Mesendoderm (in vitro differentiated cells): ENCODE measurements around the gene SRGAP3.

Experiments
- DNase-seq: peaks from one replicate; pipeline ENCODE4 v3.0.0; 2013
- H2AK5ac ChIP-seq: 2 replicates; pipeline ENCODE4 v1.6.1; 2013; ENCODE audit warnings: low read length, inconsistent platforms
- H2BK120ac ChIP-seq: 2 replicates; pipeline ENCODE4 v1.6.1; 2013; ENCODE audit warnings: low read depth, mild to moderate bottlenecking, low read length, moderate library complexity, mixed read lengths
- H2BK15ac ChIP-seq: replicated peaks from 2 replicates; pipeline ENCODE4 v1.6.1; 2013; ENCODE audit warnings: low read depth, mild to moderate bottlenecking, moderate library complexity
- H2BK5ac ChIP-seq: 2 replicates; pipeline ENCODE4 v1.6.1; 2013; ENCODE audit warnings: low read length, inconsistent platforms
- H3K18ac ChIP-seq: 2 replicates; pipeline ENCODE4 v1.6.1; 2013; ENCODE audit warnings: mild to moderate bottlenecking, low read length, mixed read lengths
- H3K23ac ChIP-seq: one replicate; pipeline ENCODE4 v1.6.1; 2013; ENCODE audit warnings: low read length
- H3K27ac ChIP-seq: 2 replicates; pipeline ENCODE4 v1.5.1; 2013; ENCODE audit warnings: low read depth, mild to moderate bottlenecking, inconsistent platforms, low read length, moderate library complexity
- H3K27me3 ChIP-seq: 2 replicates; pipeline ENCODE4 v1.6.1; 2013; ENCODE audit warnings: low read length, control low read depth, mild to moderate bottlenecking, inconsistent platforms; ENCODE audit not compliant: insufficient read depth, poor library complexity
- H3K36me3 ChIP-seq: 2 replicates; pipeline ENCODE4 v1.6.1; 2013; ENCODE audit warnings: low read length, inconsistent platforms; ENCODE audit not compliant: control insufficient read depth, insufficient read depth
- H3K4ac ChIP-seq: one replicate; pipeline ENCODE4 v1.6.1; 2013; ENCODE audit warnings: low read depth, mild to moderate bottlenecking, low read length, moderate library complexity
- H3K4me1 ChIP-seq: 2 replicates; pipeline ENCODE4 v1.6.1; 2013; ENCODE audit warnings: low read depth, low read length, inconsistent platforms; ENCODE audit not compliant: control insufficient read depth
- H3K4me2 ChIP-seq: 2 replicates; pipeline ENCODE4 v1.6.1; 2013; ENCODE audit warnings: low read length
- H3K4me3 ChIP-seq: 2 replicates; pipeline ENCODE4 v1.5.1; 2013; ENCODE audit warnings: mild to moderate bottlenecking, low read length
- H3K56ac ChIP-seq: one replicate; pipeline ENCODE4 v1.6.1; 2013; ENCODE audit warnings: low read length
- H3K79me1 ChIP-seq: 2 replicates; pipeline ENCODE4 v1.6.1; 2013; ENCODE audit warnings: low read length, inconsistent platforms
- H3K79me2 ChIP-seq: 2 replicates; pipeline ENCODE4 v1.6.1; 2013; ENCODE audit warnings: mild to moderate bottlenecking, low read length; ENCODE audit not compliant: control insufficient read depth, insufficient read depth
- H3K9ac ChIP-seq: 2 replicates; pipeline ENCODE4 v1.6.1; 2013; ENCODE audit warnings: low read length, inconsistent platforms
- H4K5ac ChIP-seq: one replicate; pipeline ENCODE4 v1.6.1; 2013; ENCODE audit warnings: low read length
- H4K8ac ChIP-seq: one replicate; pipeline ENCODE4 v1.6.1; 2013; ENCODE audit warnings: low read depth, mild to moderate bottlenecking, control low read depth, low read length, moderate library complexity
- WGBS: extraction: QIAGEN DNeasy Blood & Tissue Kit; methylation state at CpG from one replicate; pipeline ENCODE4 v1.1.7; 2013; ENCODE audit warnings: low lambda C conversion rate, missing lambda C conversion rate; ENCODE audit not compliant: insufficient coverage; ENCODE audit errors: extremely low coverage; 5-methylcytosine and 5-hydroxymethylcytosine counted together

Gene SRGAP3

GRCh38 chr3:9135526-9135925 is 113.9 kb downstream of the SRGAP3 start:
- Histone ChIP-seq H3K79me2 (no peaks in the 10 kb centered on the region), H2AK5ac (no peak overlapping the region), H2BK5ac (no peak overlapping the region), H4K8ac (no peak overlapping the region), H3K27ac (no peak overlapping the region), H3K4me1 (no peaks in the 10 kb centered on the region), H3K4me2 (peak overlapping the region; percentile 26), H3K4me3 (no peak overlapping the region), H3K27me3 (no peaks in the 10 kb centered on the region), H3K36me3 (no peaks in the 10 kb centered on the region), H2BK120ac (no peak overlapping the region), H3K4ac (no peak overlapping the region), H3K18ac (no peak overlapping the region), H3K23ac (no peak overlapping the region), H3K56ac (no peak overlapping the region), H3K79me1 (no peaks in the 10 kb centered on the region), H4K5ac (no peak overlapping the region), H3K9ac (no peak overlapping the region), H2BK15ac (no peak overlapping the region)
- no peak for DNase-seq
- WGBS, result no CpG with 5 or more reads among the region's 6 CpGs

DNA sequence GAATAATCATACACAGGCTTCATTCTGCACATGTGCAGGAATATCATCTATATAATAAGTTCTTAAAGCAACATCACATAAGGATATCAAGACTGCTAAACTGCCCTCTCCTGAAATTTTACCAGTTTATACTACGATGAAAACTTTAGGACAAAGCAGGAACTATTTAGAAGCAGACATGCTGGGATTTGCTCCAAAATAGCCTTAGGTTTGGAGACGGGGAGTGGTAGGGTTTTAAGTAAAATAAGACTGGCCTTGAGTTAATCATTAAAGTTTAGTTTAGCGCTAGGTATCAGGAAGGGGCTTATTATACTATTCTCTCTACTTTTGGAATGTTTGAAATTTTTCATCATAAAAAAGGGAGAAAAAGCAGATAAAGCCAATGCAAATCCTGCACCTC is 115.8 kb downstream of the SRGAP3 start:
- Histone ChIP-seq H2BK120ac (no peak overlapping the region), H3K79me1 (no peaks in the 10 kb centered on the region), H2AK5ac (no peak overlapping the region), H3K4me3 (no peak overlapping the region), H3K79me2 (no peaks in the 10 kb centered on the region), H3K36me3 (no peaks in the 10 kb centered on the region), H3K4me1 (no peaks in the 10 kb centered on the region), H3K4me2 (no peak overlapping the region), H4K8ac (no peak overlapping the region), H2BK5ac (no peak overlapping the region), H3K9ac (no peak overlapping the region), H3K23ac (no peak overlapping the region), H2BK15ac (no peak overlapping the region), H3K18ac (no peak overlapping the region), H3K27ac (no peak overlapping the region), H3K4ac (no peak overlapping the region), H3K56ac (no peak overlapping the region), H4K5ac (no peak overlapping the region), H3K27me3 (no peaks in the 10 kb centered on the region)
- no CpG with 5 or more reads among the region's 3 CpGs for WGBS
- no peak for DNase-seq

- H3K9ac ChIP-seq, result no peak overlapping the region
- no peak overlapping the region for H3K23ac ChIP-seq
- no peak overlapping the region for H2BK15ac ChIP-seq
- no peak overlapping the region for H4K8ac ChIP-seq
- no peaks in the 10 kb centered on the region for H3K27me3 ChIP-seq
- no peaks in the 10 kb centered on the region for H3K36me3 ChIP-seq
- no peak overlapping the region for H4K5ac ChIP-seq
- no peak overlapping the region for H3K4ac ChIP-seq
- H3K4me1 ChIP-seq, result no peaks in the 10 kb centered on the region
- H3K79me1 ChIP-seq, result no peaks in the 10 kb centered on the region
- no peak overlapping the region for H3K18ac ChIP-seq
- DNase-seq, result no peak
- no peak overlapping the region for H3K4me2 ChIP-seq
- no peak overlapping the region for H2BK5ac ChIP-seq
- WGBS, result no CpG with 5 or more reads among the region's 8 CpGs
- H3K4me3 ChIP-seq, result no peak overlapping the region
- H3K56ac ChIP-seq, result no peak overlapping the region
- H3K79me2 ChIP-seq, result no peaks in the 10 kb centered on the region
- no peak overlapping the region for H2BK120ac ChIP-seq
- H3K27ac ChIP-seq, result no peak overlapping the region
- no peak overlapping the region for H2AK5ac ChIP-seq
Measured at GRCh38 chr3:9130345-9131305, 118.8 kb downstream of the SRGAP3 start.

- Histone ChIP-seq H3K27ac (no peak overlapping the region), H2AK5ac (no peak overlapping the region), H4K5ac (no peak overlapping the region), H3K36me3 (no peaks in the 10 kb centered on the region), H3K4ac (no peak overlapping the region), H3K9ac (no peak overlapping the region), H3K79me1 (no peaks in the 10 kb centered on the region), H4K8ac (no peak overlapping the region), H3K18ac (no peak overlapping the region), H2BK5ac (no peak overlapping the region), H3K4me1 (no peaks in the 10 kb centered on the region), H3K79me2 (no peaks in the 10 kb centered on the region), H3K27me3 (no peaks in the 10 kb centered on the region), H2BK120ac (no peak overlapping the region), H3K4me2 (no peak overlapping the region), H3K56ac (no peak overlapping the region), H2BK15ac (no peak overlapping the region), H3K4me3 (no peak overlapping the region), H3K23ac (no peak overlapping the region)
- no peak for DNase-seq
- WGBS, result no CpG with 5 or more reads among the region's 2 CpGs
Measured at GRCh38 chr3:9129365-9129764, 120.1 kb downstream of the SRGAP3 start.

DNA sequence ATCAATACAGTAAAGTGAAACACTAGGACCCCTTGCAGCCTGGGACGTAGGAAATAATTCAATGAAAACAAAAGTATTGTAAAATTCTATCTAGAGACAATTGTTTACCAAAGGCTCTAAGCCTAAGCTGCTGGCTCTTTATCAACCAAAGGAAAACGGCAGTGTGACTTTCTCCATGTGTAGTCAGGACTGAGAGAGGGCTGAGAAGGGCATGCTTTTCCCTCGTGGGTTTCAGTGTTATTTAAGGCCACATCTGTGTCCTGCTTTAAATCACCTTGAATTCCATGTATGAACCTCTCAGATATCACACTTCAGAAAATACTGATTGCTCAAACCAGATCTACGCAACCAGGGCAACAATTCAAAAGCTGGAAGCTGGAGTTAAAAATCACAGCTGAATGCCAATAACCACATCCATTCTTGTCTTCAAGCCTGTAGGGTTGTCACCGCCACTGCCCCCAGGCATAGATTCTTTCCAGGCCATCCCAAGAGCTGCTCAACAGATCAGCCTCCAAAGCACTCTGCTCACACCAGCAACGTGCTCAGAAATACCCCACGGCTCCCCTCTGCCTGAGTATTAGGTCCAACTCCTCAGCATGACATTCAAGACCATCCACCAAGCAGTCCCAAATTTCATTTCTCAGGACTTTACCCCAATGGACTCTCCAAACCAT is 124.0 kb downstream of the SRGAP3 start:
- WGBS, result no CpG with 5 or more reads among the region's 7 CpGs
- Histone ChIP-seq H3K27ac (no peak overlapping the region), H3K79me2 (no peaks in the 10 kb centered on the region), H2BK120ac (no peak overlapping the region), H3K4me3 (no peak overlapping the region), H3K27me3 (no peaks in the 10 kb centered on the region), H4K5ac (no peak overlapping the region), H3K4me1 (no peaks in the 10 kb centered on the region), H2BK5ac (no peak overlapping the region), H3K9ac (no peak overlapping the region), H3K18ac (no peak overlapping the region), H3K23ac (no peak overlapping the region), H2BK15ac (no peak overlapping the region), H3K79me1 (no peaks in the 10 kb centered on the region), H3K36me3 (no peaks in the 10 kb centered on the region), H3K56ac (no peak overlapping the region), H4K8ac (no peak overlapping the region), H3K4ac (no peak overlapping the region), H2AK5ac (no peak overlapping the region), H3K4me2 (no peak overlapping the region)
- peak; percentile 21 for DNase-seq
